ENCODE results near the gene SNX13. TPM values are rescaled to one million over a fixed set of nuclear protein-coding genes. Genes with fewer than 3 reads are reported as not detected.

SNX13 gene
- total RNA-seq, 1 experiment from 2014 or later = 29.0 TPM

GRCh38 chr7:17856251-17856650 lies 84.0 kb downstream of the SNX13 start:
- H3K4me1 Mint-ChIP-seq = peaks cover 5 to 9% of the 10 kb centered on the region in 2 experiments; a peak in 3 of 4 replicates
- TF ChIP-seq CTCF (conservative IDR thresholded peaks at IDR 0.05) = no peak

More at GRCh38 chr7:17856251-17856650, 84.0 kb downstream of the SNX13 start:
- Histone ChIP-seq H4K20me1 (ENCODE audit: control insufficient read depth, insufficient read depth, insufficient read length) (no peaks in the 10 kb centered on the region), H3K4me1 (ENCODE audit: insufficient read depth, low read length) (no peaks in the 10 kb centered on the region), H2BK20ac (ENCODE audit: low read depth, low read length, poor library complexity, severe bottlenecking) (no peak overlapping the region), H2BK12ac (ENCODE audit: insufficient read length, low read depth, low read length) (no peak overlapping the region), H3K23ac (ENCODE audit: insufficient read length, low read depth, low read length) (no peak overlapping the region), H3K4me2 (ENCODE audit: insufficient read depth, insufficient read length, low read length) (no peak overlapping the region), H2BK15ac (ENCODE audit: low read depth, low read length) (no peak overlapping the region), H2BK5ac (ENCODE audit: insufficient read length, low read length) (no peak overlapping the region), H3K23me2 (ENCODE audit: insufficient read length, low read depth, low read length, poor library complexity, severe bottlenecking) (no peaks in the 10 kb centered on the region), H3K56ac (ENCODE audit: insufficient read length, low read depth, low read length) (no peak overlapping the region), H2AK5ac (ENCODE audit: insufficient read length, low read length) (no peak overlapping the region), H3K4ac (ENCODE audit: low read depth, low read length) (no peak overlapping the region), H3K27ac (ENCODE audit: insufficient read length, low read depth, low read length) (no peak overlapping the region), H3K9me3 (ENCODE audit: control insufficient read depth, low read depth, low read length) (no peaks in the 10 kb centered on the region), H3K79me2 (ENCODE audit: insufficient read depth, low read length) (no peaks in the 10 kb centered on the region), H3K14ac (ENCODE audit: insufficient read depth, low read length) (no peak overlapping the region), H4K8ac (replicated peaks; ENCODE audit: insufficient read length, low read depth, low read length) (no peak overlapping the region), H2BK120ac (ENCODE audit: low read depth, low read length, poor library complexity, severe bottlenecking) (no peak overlapping the region), H3K27me3 (ENCODE audit: insufficient read depth, low read length) (no peaks in the 10 kb centered on the region), H3T11ph (ENCODE audit: low read length) (no peak overlapping the region), H4K91ac (ENCODE audit: insufficient read length, low read depth, low read length) (no peak overlapping the region), H3K18ac (ENCODE audit: insufficient read length, low read depth, low read length) (no peak overlapping the region), H3K79me1 (ENCODE audit: insufficient read depth, low read depth, low read length, poor library complexity, severe bottlenecking) (no peaks in the 10 kb centered on the region), H2AFZ (ENCODE audit: low read length) (no peak overlapping the region), H3K9ac (ENCODE audit: extremely low read depth, insufficient read length, low read length) (no peak overlapping the region), H4K5ac (ENCODE audit: insufficient read length, low read depth, low read length) (no peak overlapping the region)
- no peak for DNase-seq
- Mint-ChIP-seq H3K27me3 (ENCODE audit: low read depth) (no peaks in the 10 kb centered on the region), H3K27ac (no peak overlapping the region), H3K9me3 (peaks cover 8 to 15% of the 10 kb centered on the region in 2 experiments; a peak in 3 of 5 replicates), H3K36me3 (ENCODE audit: insufficient read depth in 1 of 3, low read depth in 3 of 3) (peaks cover 9 to 31% (median 29%) of the 10 kb centered on the region in 3 experiments), H3K4me3 (no peak overlapping the region)
- no CpG with 5 or more reads among the region's 1 CpG for WGBS (ENCODE audit: extremely low coverage, insufficient read length, low lambda C conversion rate)
